B cell (primary cell): Measurements from ENCODE around the gene CKMT1B. TPM values are rescaled to one million over a fixed set of nuclear protein-coding genes. Genes with fewer than 3 reads are reported as not detected.
"Not testable (repeated sequence)": the region's sequence is repeated elsewhere in the genome, so short reads cannot be mapped to it uniquely, and the experiment has no call there.

ENCODE experiments used
- ATAC-seq: fragments of 200-7000 bp; cut with Tn5 transposase; one replicate; pipeline ENCODE4 v1.10.0; 2021; ENCODE audit warnings: low read depth, mild to moderate bottlenecking, moderate number of reproducible peaks, moderate library complexity
- CTCF ChIA-PET: fragments of 350-600 bp; sonication (Branson Sonifier 250); formaldehyde crosslinking; loops from one replicate; lab custom pipeline; 2021; ENCODE audit warnings: antibody characterized with exemption, inconsistent platforms; lab: Charles Lee
- POLR2A ChIA-PET: fragments of 350-600 bp; sonication (Branson Sonifier 250); formaldehyde crosslinking; loops from one replicate; lab custom pipeline; 2021; ENCODE audit warnings: antibody characterized with exemption; lab: Charles Lee
- DNase-seq: peaks from one replicate; pipeline ENCODE4 v3.0.0; 2013
- H2AFZ ChIP-seq: 2 replicates; pipeline ENCODE4 v1.6.1; 2012; ENCODE audit warnings: mild to moderate bottlenecking, low read depth, low read length; ENCODE audit not compliant: insufficient read depth, poor library complexity, severe bottlenecking
- H3K27ac ChIP-seq, 2 donors: 1 replicate in 1 of 2; 2 replicates in 1 of 2; pipeline ENCODE4 v1.5.1; 2012 to 2013; ENCODE audit warnings: low read length in 2 of 2, mild to moderate bottlenecking in 2 of 2, moderate library complexity in 1 of 2
- H3K27me3 ChIP-seq, 4 experiments: fragments of 200-600 bp in 1 of 4; sonication (generic) in 1 of 4; replicated peaks in 1 of 4; 1 replicate in 2 of 4; 2 replicates in 2 of 4; pipeline versions ENCODE4 v1.6.1 to v1.7.0; 2013 to 2016; ENCODE audit warnings: low read length in 3 of 4, mild to moderate bottlenecking in 2 of 4, mixed read lengths in 1 of 4, moderate library complexity in 1 of 4; ENCODE audit not compliant: insufficient read depth in 4 of 4, control insufficient read depth in 3 of 4; ENCODE audit errors: control extremely low read depth in 1 of 4
- H3K36me3 ChIP-seq, 2 experiments: replicated peaks in 1 of 2; 1 replicate in 1 of 2; 2 replicates in 1 of 2; pipeline versions ENCODE4 v1.6.1 to v1.7.1; 2013; ENCODE audit warnings: low read length in 1 of 2; ENCODE audit not compliant: insufficient read depth in 2 of 2, control insufficient read depth in 1 of 2; ENCODE audit errors: control extremely low read depth in 1 of 2, extremely low read depth in 1 of 2
- H3K4me1 ChIP-seq, 2 donors: fragments of 200-600 bp in 1 of 2; sonication (generic) in 1 of 2; 1 replicate in 1 of 2; 2 replicates in 1 of 2; pipeline versions ENCODE4 v1.5.1 to v1.6.1; 2013 to 2017; ENCODE audit warnings: low read length in 2 of 2; ENCODE audit not compliant: control insufficient read depth in 2 of 2, insufficient read depth in 2 of 2
- H3K4me2 ChIP-seq: replicated peaks from 2 replicates; pipeline ENCODE3; 2012; ENCODE audit warnings: mild to moderate bottlenecking, low read depth, low read length; ENCODE audit not compliant: poor library complexity, severe bottlenecking
- H3K4me3 ChIP-seq, 5 experiments: fragments of 200-600 bp in 1 of 5; sonication (generic) in 1 of 5; 1 replicate in 3 of 5; 2 replicates in 2 of 5; pipeline versions ENCODE4 v1.5.1 to v1.7.0; 2011 to 2016; ENCODE audit warnings: low read length in 4 of 5, mild to moderate bottlenecking in 4 of 5, low read depth in 2 of 5, control low read depth in 1 of 5, moderate library complexity in 1 of 5; ENCODE audit not compliant: insufficient read depth in 1 of 5; ENCODE audit errors: control extremely low read depth in 1 of 5, extremely low read depth in 1 of 5
- H3K79me2 ChIP-seq: fragments of 200-600 bp; sonication (generic); one replicate; pipeline ENCODE4 v1.6.0; 2016; ENCODE audit warnings: low read length; ENCODE audit not compliant: control insufficient read depth, insufficient read depth
- H3K9ac ChIP-seq: fragments of 200-600 bp; sonication (generic); 2 replicates; pipeline ENCODE4 v1.6.1; 2017; ENCODE audit warnings: mild to moderate bottlenecking, low read length, moderate library complexity
- H3K9me3 ChIP-seq, 3 donors: one replicate each; pipeline versions ENCODE4 v1.6.1 to v1.7.1; 2013; ENCODE audit warnings: low read length in 2 of 3; ENCODE audit not compliant: control insufficient read depth in 2 of 3, insufficient read depth in 1 of 3; ENCODE audit errors: control extremely low read depth in 1 of 3
- H4K20me1 ChIP-seq: 2 replicates; pipeline ENCODE4 v1.6.0; 2012; ENCODE audit warnings: mild to moderate bottlenecking, low read length; ENCODE audit not compliant: insufficient read depth, control insufficient read depth, poor library complexity, severe bottlenecking
- H3K27ac Mint-ChIP-seq: one replicate; pipeline ENCODE4 v1.8.0; 2021; ENCODE audit warnings: mixed read lengths
- H3K27me3 Mint-ChIP-seq: one replicate; pipeline ENCODE4 v1.8.0; 2021; ENCODE audit warnings: mixed read lengths
- H3K4me1 Mint-ChIP-seq: one replicate; pipeline ENCODE4 v1.8.0; 2021; ENCODE audit warnings: mixed read lengths
- H3K4me3 Mint-ChIP-seq: one replicate; pipeline ENCODE4 v1.8.0; 2021; ENCODE audit warnings: mixed read lengths
- H3K9me3 Mint-ChIP-seq: one replicate; pipeline ENCODE4 v1.8.0; 2022; ENCODE audit warnings: mixed read lengths; ENCODE audit not compliant: insufficient read depth
- WGBS: methylation state at CpG from one replicate; pipeline ENCODE4 v1.1.5; 2013; ENCODE audit warnings: missing lambda C conversion rate; ENCODE audit not compliant: insufficient coverage; 5-methylcytosine and 5-hydroxymethylcytosine counted together
- intact Hi-C: fragments of 100-400 bp; cut with micrococcal nuclease; formaldehyde crosslinking; loops from one replicate; pipeline ENCODE4 v1.10.0; 2022
- polyA plus RNA-seq: library from polyadenylated mRNA; depleted of rRNA; stranded (reverse); fragments of >200 nt; gene quantifications from 2 replicates; pipeline ENCODE4 v1.2.3, GENCODE V29; 2012
- total RNA-seq, 2 donors: library from RNA; stranded (reverse); fragments of 120-200 nt in 1 of 2; gene quantifications; 1 replicate in 1 of 2; 2 replicates in 1 of 2; pipeline versions ENCODE4 v1.2.3 to v1.2.4, GENCODE V29; 2013 to 2022

CKMT1B gene
- total and polyA plus RNA-seq, 2 donors (not counting 1 experiment from before 2014, with no cell fraction given) = not detected

- H3K27ac ChIP-seq, H3K9me3 ChIP-seq, H3K9ac ChIP-seq, H3K79me2 ChIP-seq, H2AFZ ChIP-seq, H3K4me1 Mint-ChIP-seq, ATAC-seq, CTCF ChIA-PET, POLR2A ChIA-PET, H3K4me2 ChIP-seq, H3K27ac Mint-ChIP-seq, H4K20me1 ChIP-seq, H3K9me3 Mint-ChIP-seq, H3K27me3 ChIP-seq, DNase-seq, H3K4me3 Mint-ChIP-seq, intact Hi-C loops, H3K27me3 Mint-ChIP-seq, H3K36me3 ChIP-seq, H3K4me3 ChIP-seq, H3K4me1 ChIP-seq: not testable (repeated sequence)
- no CpG with 5 or more reads among the region's 2 CpGs for WGBS
Observed at GRCh38 chr15:43566615-43567014, 27.2 kb upstream of the CKMT1B start.

GRCh38 chr15:43574607-43575006, 19.2 kb upstream of the CKMT1B start:
- not testable (repeated sequence) for ATAC-seq, H3K27ac Mint-ChIP-seq, H3K4me3 ChIP-seq

GRCh38 chr15:43589778-43590466, 3.9 kb upstream of the CKMT1B start, which contains the start of gene PPIP5K1:
Gene PPIP5K1, minus strand, starts transcription at chr15:43590208. Its CDS starts 5,704 bp downstream, at chr15:43584504.
- H2AFZ ChIP-seq, intact Hi-C loops, H3K4me1 Mint-ChIP-seq, H3K9me3 ChIP-seq, H4K20me1 ChIP-seq, CTCF ChIA-PET, H3K27ac ChIP-seq, H3K36me3 ChIP-seq, H3K27me3 ChIP-seq, H3K9ac ChIP-seq, H3K4me1 ChIP-seq, H3K27me3 Mint-ChIP-seq, H3K27ac Mint-ChIP-seq, H3K4me3 Mint-ChIP-seq, H3K4me2 ChIP-seq, H3K4me3 ChIP-seq, H3K9me3 Mint-ChIP-seq, H3K79me2 ChIP-seq, POLR2A ChIA-PET, DNase-seq: not testable (repeated sequence)
- peak; percentile 97 for ATAC-seq
- WGBS = no CpG with 5 or more reads among the region's 54 CpGs

More at GRCh38 chr15:43574607-43575006, 19.2 kb upstream of the CKMT1B start:
- H4K20me1 ChIP-seq, H3K9me3 Mint-ChIP-seq, H3K4me2 ChIP-seq, H3K9me3 ChIP-seq, DNase-seq, POLR2A ChIA-PET, H3K9ac ChIP-seq, intact Hi-C loops, H3K27me3 Mint-ChIP-seq, H3K79me2 ChIP-seq, H3K27me3 ChIP-seq, H3K4me3 Mint-ChIP-seq, H3K27ac ChIP-seq, H3K4me1 ChIP-seq, H3K4me1 Mint-ChIP-seq, CTCF ChIA-PET, H3K36me3 ChIP-seq, H2AFZ ChIP-seq: not testable (repeated sequence)
- WGBS = no CpG with 5 or more reads among the region's 1 CpG

DNA sequence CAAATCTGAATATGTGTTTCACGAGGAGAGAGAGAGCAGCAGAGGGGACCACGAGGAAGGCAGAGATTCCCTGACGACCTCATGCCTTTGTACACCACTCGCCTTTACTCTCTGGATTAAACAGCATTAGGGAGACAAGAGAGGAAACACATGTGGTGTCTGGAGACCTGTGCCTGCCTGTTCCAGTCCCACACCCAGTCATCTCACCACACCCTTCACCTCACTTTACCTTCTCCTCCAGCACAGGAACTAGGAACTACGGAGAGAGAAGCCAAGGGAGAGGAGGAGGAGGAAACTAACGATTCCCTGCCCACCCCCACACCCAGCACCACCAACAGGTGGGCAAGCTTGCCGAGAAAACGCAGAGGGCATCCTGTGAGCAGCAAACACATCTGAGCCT, 986 bp upstream of the CKMT1B start:
- H3K27me3 ChIP-seq, H3K27ac ChIP-seq, H4K20me1 ChIP-seq, H3K9ac ChIP-seq, H3K79me2 ChIP-seq, H3K4me1 Mint-ChIP-seq, H2AFZ ChIP-seq, H3K4me2 ChIP-seq, H3K9me3 Mint-ChIP-seq, H3K36me3 ChIP-seq, H3K9me3 ChIP-seq, H3K4me3 Mint-ChIP-seq, POLR2A ChIA-PET, intact Hi-C loops, H3K4me3 ChIP-seq, DNase-seq, H3K4me1 ChIP-seq, ATAC-seq, H3K27ac Mint-ChIP-seq, CTCF ChIA-PET: not testable (repeated sequence)
- peaks cover 14% of the 10 kb centered on the region for H3K27me3 Mint-ChIP-seq
- WGBS = no CpG with 5 or more reads among the region's 8 CpGs
